MCF 10A (cell line): ENCODE measurements around the gene CACNG8. TPM values are rescaled to one million over a fixed set of nuclear protein-coding genes. Genes with fewer than 3 reads are reported as not detected.

Experiments used
- BruUV-seq: library from RNA; stranded (reverse); fragments of 400-500 nt; replicated peaks from 2 replicates; lab custom pipeline; 2021; lab: Mats Ljungman, UMichigan
- CTCF ChIA-PET: fragments of 300-600 bp; sonication (Branson Sonifier 250); formaldehyde crosslinking; extraction: SDS; loops from one replicate; lab custom pipeline; 2021; ENCODE audit warnings: antibody characterized with exemption, inconsistent platforms; lab: Yijun Ruan, JAX
- POLR2A ChIA-PET: fragments of 300-600, 350-650 bp; sonication (Branson Sonifier 250); formaldehyde crosslinking; extraction: SDS; loops from one replicate; lab custom pipeline; 2020; ENCODE audit warnings: antibody characterized with exemption, inconsistent platforms; lab: Yijun Ruan, JAX
- DNase-seq: peaks from one replicate; pipeline ENCODE4 v3.0.0-alpha.2; 2018; ENCODE audit not compliant: unreplicated experiment
- H3K27ac Mint-ChIP-seq: one replicate; pipeline ENCODE4 v1.8.0; 2022; ENCODE audit warnings: mild to moderate bottlenecking, low read depth, mixed read lengths; ENCODE audit not compliant: unreplicated experiment
- H3K27me3 Mint-ChIP-seq: one replicate; pipeline ENCODE4 v1.8.0; 2022; ENCODE audit warnings: mixed read lengths; ENCODE audit not compliant: insufficient read depth, unreplicated experiment
- H3K36me3 Mint-ChIP-seq: one replicate; pipeline ENCODE4 v1.8.0; 2022; ENCODE audit warnings: mild to moderate bottlenecking, moderate library complexity, mixed read lengths; ENCODE audit not compliant: insufficient read depth, unreplicated experiment
- H3K4me1 Mint-ChIP-seq: one replicate; pipeline ENCODE4 v1.8.0; 2022; ENCODE audit warnings: mixed read lengths; ENCODE audit not compliant: insufficient read depth, unreplicated experiment
- H3K4me3 Mint-ChIP-seq: one replicate; pipeline ENCODE4 v1.8.0; 2022; ENCODE audit warnings: mild to moderate bottlenecking, moderate library complexity, mixed read lengths; ENCODE audit not compliant: unreplicated experiment
- H3K9me3 Mint-ChIP-seq: one replicate; pipeline ENCODE4 v1.8.0; 2022; ENCODE audit warnings: mixed read lengths; ENCODE audit not compliant: unreplicated experiment
- intact Hi-C: fragments of 100-400 bp; cut with micrococcal nuclease; formaldehyde crosslinking; loops from 2 replicates; pipeline ENCODE4 v1.14.1; 2022
- total RNA-seq: library from RNA; stranded (reverse); gene quantifications from 2 replicates; pipeline ENCODE4 v1.2.3, GENCODE V29; 2022
- TF ChIP-seq, protein P1 (sequence below): fragments of 200-600 bp; IDR thresholded peaks from one replicate; pipeline ENCODE4 v1.8.0; 2022; ENCODE audit warnings: antibody characterized with exemption, mild to moderate bottlenecking; ENCODE audit not compliant: unreplicated experiment

Gene CACNG8
- total RNA-seq, 1 experiment from 2014 or later: 0.16 TPM

DNA sequence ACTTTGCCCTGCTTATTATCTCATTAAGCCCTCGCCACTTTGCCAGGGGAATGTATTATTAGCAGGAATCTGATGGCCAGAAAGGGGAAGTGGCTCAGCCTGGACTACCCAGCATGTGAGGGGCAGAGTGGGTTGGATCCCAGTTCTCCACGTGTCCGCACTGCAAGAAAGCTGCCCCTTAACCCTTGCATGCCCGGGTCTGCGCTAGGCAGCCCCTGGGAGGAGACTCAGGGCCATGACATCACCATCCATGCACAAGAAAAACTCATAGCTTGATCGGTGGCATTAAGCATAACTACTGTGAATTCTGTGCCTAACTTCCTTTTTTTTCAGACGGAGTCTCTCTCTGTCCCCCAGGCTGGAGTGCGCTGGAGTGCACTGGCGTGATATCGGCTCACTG is 8.9 kb downstream of the CACNG8 start:
- Mint-ChIP-seq H3K4me3 (no peak overlapping the region), H3K27ac (no peak overlapping the region), H3K4me1 (no peaks in the 10 kb centered on the region), H3K9me3 (no peaks in the 10 kb centered on the region), H3K36me3 (no peaks in the 10 kb centered on the region), H3K27me3 (no peaks in the 10 kb centered on the region)
- no peak for DNase-seq
- no TSS peak for BruUV-seq
- ChIA-PET POLR2A (interaction anchor here (0.6 kb wide), 1 partner anchor 1735 kb away, joined by 5 read pairs; no protein-coding TSS in a partner anchor), CTCF (interaction anchor here (0.7 kb wide), 1 partner anchor 36 kb away, joined by 3 read pairs; no protein-coding TSS in a partner anchor)
- intact Hi-C loops: no loop called here
- TF ChIP-seq, protein P1, sequence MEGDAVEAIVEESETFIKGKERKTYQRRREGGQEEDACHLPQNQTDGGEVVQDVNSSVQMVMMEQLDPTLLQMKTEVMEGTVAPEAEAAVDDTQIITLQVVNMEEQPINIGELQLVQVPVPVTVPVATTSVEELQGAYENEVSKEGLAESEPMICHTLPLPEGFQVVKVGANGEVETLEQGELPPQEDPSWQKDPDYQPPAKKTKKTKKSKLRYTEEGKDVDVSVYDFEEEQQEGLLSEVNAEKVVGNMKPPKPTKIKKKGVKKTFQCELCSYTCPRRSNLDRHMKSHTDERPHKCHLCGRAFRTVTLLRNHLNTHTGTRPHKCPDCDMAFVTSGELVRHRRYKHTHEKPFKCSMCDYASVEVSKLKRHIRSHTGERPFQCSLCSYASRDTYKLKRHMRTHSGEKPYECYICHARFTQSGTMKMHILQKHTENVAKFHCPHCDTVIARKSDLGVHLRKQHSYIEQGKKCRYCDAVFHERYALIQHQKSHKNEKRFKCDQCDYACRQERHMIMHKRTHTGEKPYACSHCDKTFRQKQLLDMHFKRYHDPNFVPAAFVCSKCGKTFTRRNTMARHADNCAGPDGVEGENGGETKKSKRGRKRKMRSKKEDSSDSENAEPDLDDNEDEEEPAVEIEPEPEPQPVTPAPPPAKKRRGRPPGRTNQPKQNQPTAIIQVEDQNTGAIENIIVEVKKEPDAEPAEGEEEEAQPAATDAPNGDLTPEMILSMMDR: no peak

DNA sequence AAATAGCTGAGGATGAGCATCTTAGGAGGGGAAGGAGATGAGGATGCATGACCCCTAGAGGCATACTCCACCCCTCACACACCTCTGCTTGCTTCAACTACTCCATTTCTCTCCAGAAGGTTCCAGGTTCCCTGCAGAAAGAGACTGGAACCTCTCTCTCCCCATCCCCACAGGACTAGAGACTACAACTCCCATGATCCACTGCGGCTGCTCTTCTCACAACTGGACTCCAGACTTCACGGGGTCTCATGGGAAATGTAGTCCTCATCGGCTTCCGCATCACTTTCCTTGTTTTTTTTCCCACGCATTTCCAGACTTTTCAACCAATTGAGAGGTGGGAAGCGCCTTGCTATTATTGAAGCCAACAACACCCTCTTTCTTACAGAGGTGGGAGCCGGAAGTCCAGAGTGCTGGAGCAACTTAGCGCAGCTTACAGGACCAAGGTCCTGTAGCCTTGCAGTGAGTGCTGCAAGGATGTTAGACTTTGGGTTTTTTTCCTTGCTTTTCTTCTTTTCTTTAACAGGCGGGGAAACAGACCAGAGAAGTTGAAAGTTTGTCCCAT is 14.8 kb downstream of the CACNG8 start:
- peak; percentile 85 for DNase-seq
- peaks cover 16% of the 10 kb centered on the region for H3K27me3 Mint-ChIP-seq
- peaks cover 24% of the 10 kb centered on the region for H3K4me1 Mint-ChIP-seq
- TF ChIP-seq, protein P1: no peak
- peak overlapping the region; percentile 58 for H3K4me3 Mint-ChIP-seq
- no peaks in the 10 kb centered on the region for H3K36me3 Mint-ChIP-seq
- H3K9me3 Mint-ChIP-seq: peaks cover 10% of the 10 kb centered on the region
- no TSS peak for BruUV-seq
- POLR2A ChIA-PET: no interaction called here
- CTCF ChIA-PET: no interaction called here
- intact Hi-C loops: no loop called here
- H3K27ac Mint-ChIP-seq: no peak overlapping the region

DNA sequence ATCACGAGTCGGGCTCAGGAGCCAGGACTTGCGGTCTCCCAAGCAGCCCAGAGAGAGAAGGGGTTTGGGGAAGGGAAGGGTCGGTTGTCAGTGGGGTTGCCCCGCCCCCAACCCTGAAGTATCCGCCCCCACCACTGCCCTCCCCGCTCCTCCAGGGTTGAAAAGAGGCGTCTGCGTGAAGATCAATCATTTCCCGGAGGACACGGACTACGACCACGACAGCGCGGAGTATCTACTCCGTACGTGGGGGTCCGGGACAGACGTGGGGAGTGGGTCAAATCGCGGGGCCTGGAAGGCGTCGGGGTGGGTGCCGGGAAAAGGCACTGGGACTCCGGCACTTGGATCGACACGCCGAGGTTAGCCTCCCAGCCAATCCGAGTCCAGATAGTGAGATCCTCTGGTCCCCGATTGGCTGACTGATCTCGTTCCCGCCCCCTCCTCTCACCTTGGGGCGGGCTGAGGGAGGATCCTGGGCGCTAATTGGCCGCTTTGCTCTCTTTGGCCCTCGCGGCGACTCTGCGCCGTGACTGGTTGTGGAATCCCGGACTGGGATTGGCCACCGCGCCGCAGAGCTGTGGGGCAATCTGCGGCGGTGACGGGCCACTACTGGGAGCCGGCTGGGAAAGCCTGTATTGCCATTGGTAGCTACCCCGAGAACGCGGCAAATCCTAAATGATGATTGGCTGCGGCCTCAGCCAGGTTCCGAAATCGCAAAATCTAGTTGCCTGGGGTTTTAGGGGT is 15.4 kb downstream of the CACNG8 start:
- DNase-seq: no peak
- peaks cover 10% of the 10 kb centered on the region for H3K9me3 Mint-ChIP-seq
- H3K27me3 Mint-ChIP-seq: peaks cover 16% of the 10 kb centered on the region
- CTCF ChIA-PET: interaction anchor here (0.6 kb wide), 1 partner anchor 9 kb away, joined by 3 read pairs; no protein-coding TSS in a partner anchor
- no TSS peak for BruUV-seq
- H3K4me3 Mint-ChIP-seq: peak overlapping the region; percentile 58
- TF ChIP-seq, protein P1: no peak
- intact Hi-C loops: no loop called here
- H3K4me1 Mint-ChIP-seq: peaks cover 24% of the 10 kb centered on the region
- POLR2A ChIA-PET: no interaction called here
- H3K27ac Mint-ChIP-seq: no peak overlapping the region
- H3K36me3 Mint-ChIP-seq: no peaks in the 10 kb centered on the region

DNA sequence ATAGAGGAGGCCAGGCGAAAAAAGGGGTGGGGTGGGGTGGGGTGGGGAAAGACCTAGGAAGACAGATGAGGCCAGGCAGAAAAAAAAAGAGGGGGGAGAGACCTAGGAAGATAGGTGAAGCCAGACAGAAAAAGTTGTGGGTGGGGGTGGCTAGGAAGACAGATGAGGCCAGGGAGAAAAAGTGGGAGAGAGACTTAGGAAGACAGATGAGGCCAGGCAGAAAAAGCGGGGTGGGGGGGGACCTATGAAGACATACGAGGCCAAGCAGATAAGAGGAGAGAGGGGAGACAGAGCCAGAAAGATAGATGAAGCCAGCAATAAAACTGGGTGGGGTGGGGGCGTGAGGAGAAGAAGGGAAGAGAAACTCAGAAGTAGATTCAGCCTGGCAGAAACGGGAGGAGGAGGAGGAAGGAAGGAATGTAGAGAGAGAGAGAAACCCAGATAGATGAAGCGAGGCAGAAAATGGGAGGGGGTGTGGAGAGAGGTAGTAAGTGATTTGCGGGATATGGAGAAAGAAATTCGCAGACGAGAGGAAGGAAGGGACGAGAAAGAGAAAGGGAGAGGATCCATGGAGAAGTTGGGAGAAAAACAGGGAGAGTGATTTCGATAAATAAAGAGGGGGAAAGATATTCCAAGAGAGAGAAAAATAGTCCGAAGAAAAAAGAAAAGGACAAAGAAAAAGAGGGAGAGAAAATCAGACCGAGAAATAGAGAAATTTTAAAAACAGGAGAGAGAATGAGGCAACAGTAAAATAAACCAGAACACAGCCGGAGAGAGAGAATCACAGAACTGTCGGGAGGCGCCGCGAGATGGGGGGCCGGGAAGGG is 16.5 kb downstream of the CACNG8 start:
- intact Hi-C loops: no loop called here
- DNase-seq: no peak
- Mint-ChIP-seq H3K4me1 (peaks cover 24% of the 10 kb centered on the region), H3K4me3 (peak overlapping the region; percentile 86), H3K9me3 (peaks cover 10% of the 10 kb centered on the region), H3K36me3 (no peaks in the 10 kb centered on the region), H3K27ac (no peak overlapping the region), H3K27me3 (peaks cover 16% of the 10 kb centered on the region)
- no TSS peak for BruUV-seq
- ChIA-PET CTCF (interaction anchor here (0.6 kb wide), 1 partner anchor 10 kb away, joined by 3 read pairs; no protein-coding TSS in a partner anchor), POLR2A (no interaction called here)
- TF ChIP-seq, protein P1: no peak
